ENCODE measurements around the gene ARHGAP8. TPM values are rescaled to one million over a fixed set of nuclear protein-coding genes. Genes with fewer than 3 reads are reported as not detected.
"Not testable (repeated sequence)": the region's sequence is repeated elsewhere in the genome, so short reads cannot be mapped to it uniquely, and the experiment has no call there.

Gene ARHGAP8
- total RNA-seq, 1 donor from 2014 or later = 1.1 TPM

- DNase-seq = no peak
Measured at GRCh38 chr22:44890416-44891292, 138.3 kb downstream of the ARHGAP8 start.

GRCh38 chr22:44891293-44891747, 138.9 kb downstream of the ARHGAP8 start:
- DNase-seq = no peak

DNA sequence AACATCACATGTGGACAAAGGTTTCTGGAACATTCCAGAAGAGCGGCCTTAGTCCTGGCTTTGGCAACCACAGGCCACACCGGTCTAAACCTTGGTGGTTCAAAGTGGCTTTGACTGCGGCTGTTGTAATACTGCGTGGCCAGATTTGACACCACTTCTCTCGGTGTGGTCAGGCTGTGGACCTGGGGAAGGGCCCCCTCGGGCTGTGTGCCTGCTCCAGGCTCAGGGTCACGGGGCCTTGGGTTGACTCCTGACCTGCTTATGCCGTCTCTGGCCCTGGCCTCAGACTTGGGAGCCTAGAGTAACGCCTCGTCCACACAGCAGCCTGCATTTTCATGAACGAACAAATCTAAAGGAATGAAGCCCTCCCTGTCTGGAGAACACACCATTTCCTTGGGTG, 139.4 kb downstream of the ARHGAP8 start:
- DNase-seq = no peak

DNA sequence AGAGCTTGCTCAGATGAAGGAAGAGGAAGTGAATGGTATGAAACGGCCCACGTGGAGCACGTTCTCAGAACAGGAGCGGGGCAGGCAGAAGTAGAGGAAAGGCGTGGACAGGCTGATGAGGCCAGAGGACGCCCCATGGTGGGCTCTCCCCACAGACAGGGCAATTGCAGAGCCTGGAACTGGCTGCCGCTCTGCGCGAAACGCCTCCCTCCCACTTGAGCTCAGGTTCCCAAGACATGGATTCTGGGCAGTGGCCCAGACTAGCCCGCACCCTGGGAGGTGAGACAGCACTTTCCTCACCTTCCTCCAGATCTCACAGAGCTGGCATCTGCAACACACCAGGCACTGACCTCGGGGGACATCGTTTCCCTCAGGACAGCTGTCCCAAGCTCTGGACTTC, 139.9 kb downstream of the ARHGAP8 start:
- no peak for DNase-seq

DNA sequence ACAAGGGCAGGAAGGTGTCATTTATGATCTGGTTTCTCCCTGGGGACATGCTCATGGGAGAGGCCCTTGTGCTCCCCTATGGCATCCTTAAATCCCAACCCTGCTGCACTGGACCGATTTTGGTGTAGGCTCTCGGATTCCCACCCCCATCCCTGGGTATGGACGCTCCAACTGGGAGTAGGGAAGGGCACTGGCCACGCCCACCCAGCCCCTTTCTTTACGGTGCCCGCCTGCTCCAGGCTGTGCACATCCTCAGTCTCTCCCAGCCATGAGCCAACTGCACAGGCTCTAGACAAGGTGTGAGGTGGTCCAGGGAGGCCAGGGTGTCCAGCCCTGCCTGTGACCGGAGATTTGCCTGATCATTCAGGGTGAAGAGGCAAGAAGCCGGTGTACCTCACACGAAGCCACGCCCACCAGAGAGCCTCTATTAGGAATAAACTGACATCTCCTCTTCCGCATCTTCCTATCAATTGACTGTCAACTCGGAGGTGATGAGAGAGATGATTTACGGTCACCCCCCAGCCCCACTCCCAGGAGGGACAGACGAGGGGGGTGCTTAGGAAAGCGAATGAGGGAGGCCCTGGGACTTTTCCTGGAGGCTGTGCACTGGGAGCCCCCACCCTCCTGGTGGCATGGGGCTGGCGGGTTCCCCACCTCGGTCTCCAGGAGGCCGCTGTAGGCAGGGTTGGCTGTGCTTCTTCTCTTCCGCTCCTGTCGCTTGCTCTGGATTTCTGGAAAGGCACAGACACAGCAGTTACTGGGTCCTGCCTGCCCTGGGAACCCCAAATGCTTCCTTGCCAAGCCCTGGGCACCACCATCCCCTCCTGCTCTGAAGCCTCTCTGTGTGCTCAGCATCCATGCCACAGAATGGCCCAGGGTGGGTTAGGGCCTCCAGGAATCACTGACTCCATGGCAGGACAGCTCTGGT, 140.7 kb downstream of the ARHGAP8 start:
- DNase-seq = no peak

DNA sequence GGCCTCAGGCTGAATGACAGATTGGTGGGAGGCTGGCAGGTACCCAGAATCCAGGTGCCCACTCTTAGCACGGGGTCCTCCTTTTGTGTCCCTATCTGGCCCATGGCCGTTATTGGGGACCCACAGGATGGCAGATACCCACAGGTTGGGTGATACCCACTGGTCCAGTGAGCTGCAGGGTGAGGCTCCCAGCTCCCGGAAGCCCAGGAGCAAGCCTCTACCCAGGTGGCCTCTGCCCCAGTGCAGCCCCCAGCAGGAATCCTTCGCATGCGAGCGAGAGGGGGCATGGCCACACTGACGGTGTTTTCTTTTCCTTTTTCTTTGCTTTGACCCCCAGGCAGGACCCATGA, 141.3 kb downstream of the ARHGAP8 start:
- DNase-seq = no peak

GRCh38 chr22:44894321-44894720, 141.9 kb downstream of the ARHGAP8 start:
- DNase-seq = no peak

DNA sequence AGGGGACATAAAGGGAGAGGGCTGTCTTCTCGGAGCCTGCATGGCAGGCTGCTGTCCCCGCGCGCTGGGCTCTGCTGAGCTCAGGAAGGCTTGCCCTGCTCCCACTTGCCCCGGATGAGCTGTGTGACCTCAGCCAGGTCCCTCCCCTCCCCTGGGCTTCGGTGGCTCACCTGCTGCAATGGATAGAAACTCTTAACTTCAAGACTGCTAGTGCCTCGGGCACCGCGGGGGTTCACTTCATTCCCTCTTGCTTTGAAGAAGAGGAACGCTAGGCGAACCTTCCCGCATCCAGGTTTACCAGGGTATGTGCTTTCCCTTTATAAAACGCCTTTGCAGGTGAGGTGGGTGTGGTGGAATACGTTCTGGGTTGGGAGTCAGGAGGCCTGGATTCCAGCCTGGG, 142.4 kb downstream of the ARHGAP8 start:
- no peak for DNase-seq

- no peak for DNase-seq
Measured at GRCh38 chr22:44895296-44896055, 143.1 kb downstream of the ARHGAP8 start.

DNA sequence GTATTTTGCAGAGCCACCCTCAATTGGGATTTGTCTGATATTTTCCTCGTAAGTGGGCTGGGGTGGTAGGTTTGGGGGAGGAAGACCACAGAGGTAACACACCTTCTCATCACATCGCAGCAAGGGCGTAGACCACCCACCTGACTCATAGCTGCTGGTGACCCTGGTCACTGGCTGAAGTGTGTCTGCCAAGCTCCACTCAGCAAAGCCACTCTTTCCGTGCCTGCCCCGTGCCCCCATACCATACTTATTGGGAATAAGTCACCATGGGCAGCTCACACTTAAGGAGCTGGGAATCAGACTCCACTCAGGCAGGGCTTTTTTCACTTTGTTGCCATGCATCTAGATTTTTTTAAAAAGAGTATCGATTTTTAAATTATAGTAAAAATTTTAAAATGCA, 145.9 kb downstream of the ARHGAP8 start:
- no peak for DNase-seq

- DNase-seq = no peak
Measured at GRCh38 chr22:44901301-44901700, 148.9 kb downstream of the ARHGAP8 start.

- not testable (repeated sequence) for DNase-seq
Measured at GRCh38 chr22:44903164-44903563, 150.8 kb downstream of the ARHGAP8 start.

DNA sequence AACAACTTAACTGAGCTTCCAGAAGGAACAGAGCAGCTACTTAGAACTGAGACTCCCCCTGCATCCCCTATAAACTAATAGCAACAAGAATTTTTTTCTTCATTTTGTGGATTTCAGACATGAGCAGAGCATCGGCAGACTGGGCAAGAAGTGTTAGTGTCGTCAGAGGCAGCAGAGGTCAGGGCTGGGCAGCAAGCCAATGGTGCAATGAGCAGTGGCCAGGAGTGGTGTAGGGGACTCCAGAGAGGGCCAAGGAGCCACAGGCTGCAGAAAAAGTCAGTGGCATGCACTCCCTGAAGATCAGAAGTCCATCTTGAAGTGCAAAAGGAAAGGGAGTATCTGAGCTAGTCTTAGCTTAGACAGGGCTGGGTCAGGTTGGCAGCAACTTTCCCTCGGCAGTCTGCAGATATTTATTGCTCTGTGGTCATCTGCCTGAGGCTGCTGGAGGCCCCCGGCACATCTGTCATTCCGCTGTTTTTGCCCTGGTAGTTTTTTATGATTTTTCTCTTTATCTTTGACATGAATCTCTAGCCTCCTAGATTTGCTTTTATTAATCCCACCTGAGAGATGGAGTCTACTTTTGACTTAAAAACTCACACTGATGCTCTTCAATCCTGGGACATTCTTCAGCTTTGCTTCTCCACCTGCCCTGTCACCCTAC, 152.2 kb downstream of the ARHGAP8 start:
- DNase-seq = not testable (repeated sequence)

DNA sequence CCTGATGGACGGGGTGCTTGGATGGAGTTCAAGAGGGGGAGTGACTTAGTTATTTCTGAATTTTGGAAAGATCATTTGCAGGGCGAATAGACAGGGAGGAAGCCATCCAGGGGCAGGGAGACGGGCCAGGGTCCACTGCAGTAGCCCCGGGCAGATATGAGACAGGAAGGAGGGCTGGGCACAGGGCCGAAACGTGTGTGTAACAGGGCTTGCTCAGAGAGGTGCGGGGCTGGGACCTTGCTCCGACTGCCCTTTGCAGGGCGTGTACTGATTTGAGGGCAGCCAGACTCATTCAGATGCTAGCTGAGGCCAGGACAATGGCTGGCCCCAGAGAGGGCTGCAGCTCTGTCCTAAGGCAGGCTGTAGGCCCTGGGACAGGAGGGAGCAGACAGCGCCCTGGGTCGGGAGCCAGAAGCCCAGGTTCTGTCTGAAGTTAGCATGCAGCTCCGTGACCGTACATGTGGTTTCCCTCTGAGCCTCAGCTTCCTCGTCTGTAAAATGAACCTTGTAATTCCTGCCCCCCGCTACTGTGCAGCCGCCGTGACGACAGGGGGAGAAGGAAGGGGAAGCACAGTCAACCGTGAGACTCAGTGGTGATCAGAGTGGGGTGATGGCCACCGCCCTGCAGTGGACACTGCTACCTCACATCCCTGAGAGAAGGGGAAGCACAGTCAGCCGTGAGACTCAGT, 154.0 kb downstream of the ARHGAP8 start:
- DNase-seq = no peak

DNA sequence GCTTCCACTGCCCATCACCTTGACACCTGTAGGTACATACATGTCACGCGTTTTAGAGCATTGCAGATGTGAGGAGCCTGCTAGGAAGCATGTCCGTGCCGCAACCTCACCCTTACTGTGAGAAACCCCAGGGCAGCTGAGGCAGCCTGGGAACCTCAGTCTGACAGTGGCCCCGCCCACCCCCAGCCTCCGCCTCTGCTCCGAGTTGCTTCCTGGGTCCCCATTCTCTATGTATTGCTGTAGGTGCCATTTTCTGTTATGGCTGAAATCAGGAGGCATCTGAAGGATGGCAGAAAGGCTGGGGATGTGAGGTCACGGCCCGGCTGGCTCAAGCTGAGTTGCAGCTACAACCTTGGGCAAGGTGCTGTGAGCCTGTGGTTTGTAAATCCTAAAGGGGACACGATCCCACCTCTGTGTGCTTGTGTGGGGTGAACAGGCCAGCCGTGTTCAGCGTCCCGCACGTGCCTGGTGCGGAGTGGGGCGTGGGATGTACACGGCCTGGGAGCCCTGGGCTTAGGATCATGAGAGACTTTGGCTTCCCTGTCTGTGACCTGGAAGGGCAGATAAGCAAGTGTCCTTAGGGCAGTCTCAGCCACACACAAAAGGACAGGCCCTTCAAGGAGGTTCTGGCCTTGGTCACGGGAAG, 154.7 kb downstream of the ARHGAP8 start:
- DNase-seq = no peak

GRCh38 chr22:44907765-44908737, 155.7 kb downstream of the ARHGAP8 start:
- no peak for DNase-seq

DNA sequence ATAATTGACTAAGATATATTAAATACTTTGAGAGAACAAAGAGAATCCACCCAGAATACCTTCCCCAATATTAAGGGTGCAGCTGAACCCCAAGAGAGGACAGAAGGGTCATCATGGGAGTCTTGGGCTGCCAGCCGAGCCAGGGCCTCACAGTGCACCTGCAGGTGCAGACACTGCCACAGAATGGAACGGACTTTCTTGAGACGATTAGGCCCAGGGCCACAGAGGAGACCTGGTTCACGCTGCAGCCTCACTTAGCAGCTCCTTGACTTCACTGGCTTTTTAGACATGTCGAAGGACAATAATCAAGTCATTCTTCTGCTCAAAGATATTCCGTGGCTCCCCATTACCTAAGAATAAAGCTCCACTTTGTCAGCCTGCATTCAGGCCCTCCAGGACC, 156.9 kb downstream of the ARHGAP8 start:
- DNase-seq = no peak

Measured in tongue (tissue), 2 donors.